ENCODE data around the gene EPAS1. TPM values are rescaled to one million over a fixed set of nuclear protein-coding genes. Genes with fewer than 3 reads are reported as not detected.

Gene EPAS1
- total RNA-seq, 1 experiment from 2014 or later = 55.9 TPM

DNA sequence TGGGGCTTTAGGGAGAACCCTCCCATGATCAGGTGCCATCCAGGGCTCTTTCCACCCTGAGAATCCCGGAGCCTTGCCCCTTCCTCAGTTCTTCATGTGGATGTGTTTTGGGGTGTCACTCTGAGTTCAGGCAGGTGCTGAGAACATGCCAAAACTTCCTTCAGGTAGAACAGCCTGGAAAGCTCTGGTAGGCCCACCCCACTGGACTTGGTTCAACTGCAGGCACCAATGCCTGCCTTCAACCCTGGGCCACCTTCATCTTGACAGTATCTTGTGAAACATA, 85.8 kb downstream of the EPAS1 start:
- Histone ChIP-seq H4K20me1 (ENCODE audit: insufficient read depth) (no peaks in the 10 kb centered on the region), H3K79me2 (ENCODE audit: insufficient read depth, low read length) (no peaks in the 10 kb centered on the region), H3K9ac (ENCODE audit: low read length) (no peak overlapping the region), H3K4me1 (ENCODE audit: control insufficient read depth in 1 of 2, insufficient read depth in 2 of 2, low read length in 2 of 2) (no peaks in the 10 kb centered on the region), H3K4me3 (replicated peaks in 1 of 2; ENCODE audit: low read depth in 1 of 2, low read length in 2 of 2) (no peak overlapping the region), H3K9me2 (ENCODE audit: insufficient read depth) (no peaks in the 10 kb centered on the region), H2AFZ (ENCODE audit: low read depth, low read length, poor library complexity, severe bottlenecking) (no peak overlapping the region), H3K27ac (ENCODE audit: low read depth, low read length) (no peak overlapping the region), H3K36me3 (ENCODE audit: control insufficient read depth in 1 of 2, insufficient read depth in 2 of 2, low read length in 2 of 2) (peaks cover 0 to 4% of the 10 kb centered on the region in 2 experiments; a peak in 2 of 4 replicates), H3K27me3 (ENCODE audit: insufficient read depth, low read length) (no peaks in the 10 kb centered on the region), H3K9me3 (ENCODE audit: control insufficient read depth in 1 of 2, insufficient read depth in 1 of 2, low read depth in 1 of 2, low read length in 2 of 2) (no peaks in the 10 kb centered on the region), H3K4me2 (ENCODE audit: low read length) (no peak overlapping the region)
- ATAC-seq (no peak), DNase-seq (ENCODE audit: low read depth, low spot score) (no peak)
- CTCF ChIA-PET = no interaction called here
- intact Hi-C loops (cut with micrococcal nuclease) = no loop called here
- RAD21 ChIA-PET (ENCODE audit: low non-redundant PET in 1 of 2, low total read pairs in 2 of 2, uncharacterized antibody in 2 of 2, unreplicated experiment in 2 of 2) = no interaction called here
- TF ChIP-seq RAD21 (IDR thresholded peaks at IDR 0.05; ENCODE audit: low read depth) (no peak), CBX3 (IDR thresholded peaks at IDR 0.05; ENCODE audit: low read depth) (no peak), CTCF (IDR thresholded peaks at IDR 0.05 in 2 of 3, conservative IDR thresholded peaks at IDR 0.05 in 1 of 3; ENCODE audit: borderline replicate concordance in 1 of 3, insufficient read depth in 1 of 3, low read depth in 2 of 3, low read length in 2 of 3) (no peak), CEBPB (IDR thresholded peaks at IDR 0.05; ENCODE audit: low read depth) (no peak), ELF1 (IDR thresholded peaks at IDR 0.05; ENCODE audit: borderline replicate concordance, low read depth) (no peak), JUND (IDR thresholded peaks at IDR 0.05) (no peak), SRF (IDR thresholded peaks at IDR 0.05; ENCODE audit: low read depth) (no peak), POLR2A (IDR thresholded peaks at IDR 0.05; ENCODE audit: borderline replicate concordance, extremely low read depth, insufficient read depth, insufficient read length) (no peak), SIN3A (IDR thresholded peaks at IDR 0.05; ENCODE audit: low read depth) (no peak), ZNF274 (IDR thresholded peaks at IDR 0.05; ENCODE audit: low read depth, low read length) (no peak), FOSL1 (IDR thresholded peaks at IDR 0.05; ENCODE audit: low read depth) (no peak), EZH2phosphoT487 (IDR thresholded peaks at IDR 0.05; ENCODE audit: borderline replicate concordance) (no peak), EZH2 (IDR thresholded peaks at IDR 0.05) (no peak), ZBTB33 (IDR thresholded peaks at IDR 0.05; ENCODE audit: extremely low read depth, insufficient replicate concordance, low read length) (no peak)
- TF ChIP-seq, protein P1, sequence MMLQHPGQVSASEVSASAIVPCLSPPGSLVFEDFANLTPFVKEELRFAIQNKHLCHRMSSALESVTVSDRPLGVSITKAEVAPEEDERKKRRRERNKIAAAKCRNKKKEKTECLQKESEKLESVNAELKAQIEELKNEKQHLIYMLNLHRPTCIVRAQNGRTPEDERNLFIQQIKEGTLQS (IDR thresholded peaks at IDR 0.05) = no peak
- TF ChIP-seq, protein P2, sequence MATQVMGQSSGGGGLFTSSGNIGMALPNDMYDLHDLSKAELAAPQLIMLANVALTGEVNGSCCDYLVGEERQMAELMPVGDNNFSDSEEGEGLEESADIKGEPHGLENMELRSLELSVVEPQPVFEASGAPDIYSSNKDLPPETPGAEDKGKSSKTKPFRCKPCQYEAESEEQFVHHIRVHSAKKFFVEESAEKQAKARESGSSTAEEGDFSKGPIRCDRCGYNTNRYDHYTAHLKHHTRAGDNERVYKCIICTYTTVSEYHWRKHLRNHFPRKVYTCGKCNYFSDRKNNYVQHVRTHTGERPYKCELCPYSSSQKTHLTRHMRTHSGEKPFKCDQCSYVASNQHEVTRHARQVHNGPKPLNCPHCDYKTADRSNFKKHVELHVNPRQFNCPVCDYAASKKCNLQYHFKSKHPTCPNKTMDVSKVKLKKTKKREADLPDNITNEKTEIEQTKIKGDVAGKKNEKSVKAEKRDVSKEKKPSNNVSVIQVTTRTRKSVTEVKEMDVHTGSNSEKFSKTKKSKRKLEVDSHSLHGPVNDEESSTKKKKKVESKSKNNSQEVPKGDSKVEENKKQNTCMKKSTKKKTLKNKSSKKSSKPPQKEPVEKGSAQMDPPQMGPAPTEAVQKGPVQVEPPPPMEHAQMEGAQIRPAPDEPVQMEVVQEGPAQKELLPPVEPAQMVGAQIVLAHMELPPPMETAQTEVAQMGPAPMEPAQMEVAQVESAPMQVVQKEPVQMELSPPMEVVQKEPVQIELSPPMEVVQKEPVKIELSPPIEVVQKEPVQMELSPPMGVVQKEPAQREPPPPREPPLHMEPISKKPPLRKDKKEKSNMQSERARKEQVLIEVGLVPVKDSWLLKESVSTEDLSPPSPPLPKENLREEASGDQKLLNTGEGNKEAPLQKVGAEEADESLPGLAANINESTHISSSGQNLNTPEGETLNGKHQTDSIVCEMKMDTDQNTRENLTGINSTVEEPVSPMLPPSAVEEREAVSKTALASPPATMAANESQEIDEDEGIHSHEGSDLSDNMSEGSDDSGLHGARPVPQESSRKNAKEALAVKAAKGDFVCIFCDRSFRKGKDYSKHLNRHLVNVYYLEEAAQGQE (IDR thresholded peaks at IDR 0.05; ENCODE audit: low read depth) = no peak
- TF ChIP-seq, protein P3, sequence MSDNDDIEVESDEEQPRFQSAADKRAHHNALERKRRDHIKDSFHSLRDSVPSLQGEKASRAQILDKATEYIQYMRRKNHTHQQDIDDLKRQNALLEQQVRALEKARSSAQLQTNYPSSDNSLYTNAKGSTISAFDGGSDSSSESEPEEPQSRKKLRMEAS (IDR thresholded peaks at IDR 0.05) = no peak
- BruUV-seq (replicated peaks) = no TSS peak
- POLR2A ChIA-PET = no interaction called here

Measured in HCT116 (cell line).